Measurements from ENCODE around the gene GPI.

The GPI gene

DNA sequence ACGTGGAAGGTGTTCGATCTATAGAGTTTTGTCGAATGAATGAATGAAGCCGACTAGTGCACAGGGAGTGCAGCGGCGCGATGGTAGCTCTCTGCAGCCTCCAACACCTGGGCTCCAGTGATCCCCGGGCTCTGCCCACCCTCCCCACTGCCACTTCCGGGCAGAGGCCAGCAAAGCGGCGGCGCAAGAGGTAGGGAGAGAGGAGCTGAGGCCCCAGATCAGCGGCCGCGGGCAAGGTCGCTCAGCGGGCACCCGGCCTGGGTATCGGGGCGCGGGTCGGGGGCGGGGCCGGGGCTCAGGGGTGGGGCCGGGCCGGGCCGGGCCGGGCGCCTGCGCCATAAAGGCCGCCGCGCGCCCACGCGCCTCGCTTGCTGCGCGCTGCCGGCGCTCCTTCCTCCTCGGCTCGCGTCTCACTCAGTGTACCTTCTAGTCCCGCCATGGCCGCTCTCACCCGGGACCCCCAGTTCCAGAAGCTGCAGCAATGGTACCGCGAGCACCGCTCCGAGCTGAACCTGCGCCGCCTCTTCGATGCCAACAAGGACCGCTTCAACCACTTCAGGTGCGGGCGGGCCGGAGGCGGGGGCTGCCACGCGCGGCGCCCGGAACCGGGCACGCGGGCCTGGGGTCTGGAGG, at the start of gene GPI:
Gene GPI, plus strand, starts transcription at position 367 of the 633 bp plus-strand sequence. Its CDS starts 71 bp downstream, at position 438.
- peak within 1 kb of the TSS; percentile 92 to 93 for H3K4me3 ChIP-seq (ENCODE audit: low read depth in 1 of 2, low read length in 2 of 2)
- peaks cover 17 to 37% of the 10 kb centered on the region in 2 donors for H3K36me3 ChIP-seq (ENCODE audit: control insufficient read depth in 1 of 2, insufficient read depth in 2 of 2, low read length in 2 of 2)
- H3K27ac ChIP-seq (ENCODE audit: low read depth, low read length) = peak within 1 kb of the TSS; percentile 56
- no peaks in the 10 kb centered on the region for H3K9me3 ChIP-seq (ENCODE audit: control insufficient read depth in 1 of 2, low read length in 2 of 2)
- H3K9ac ChIP-seq (ENCODE audit: low read depth in 1 of 2, low read length in 2 of 2) = peak within 1 kb of the TSS; percentile 80 to 82
- H3K4me1 ChIP-seq (ENCODE audit: control insufficient read depth in 1 of 2, insufficient read depth in 2 of 2, low read length in 2 of 2) = peaks cover 17 to 28% of the 10 kb centered on the region in 2 donors
- H3K27me3 ChIP-seq (ENCODE audit: control insufficient read depth in 1 of 2, insufficient read depth in 2 of 2, low read length in 2 of 2) = no peaks in the 10 kb centered on the region

DNA sequence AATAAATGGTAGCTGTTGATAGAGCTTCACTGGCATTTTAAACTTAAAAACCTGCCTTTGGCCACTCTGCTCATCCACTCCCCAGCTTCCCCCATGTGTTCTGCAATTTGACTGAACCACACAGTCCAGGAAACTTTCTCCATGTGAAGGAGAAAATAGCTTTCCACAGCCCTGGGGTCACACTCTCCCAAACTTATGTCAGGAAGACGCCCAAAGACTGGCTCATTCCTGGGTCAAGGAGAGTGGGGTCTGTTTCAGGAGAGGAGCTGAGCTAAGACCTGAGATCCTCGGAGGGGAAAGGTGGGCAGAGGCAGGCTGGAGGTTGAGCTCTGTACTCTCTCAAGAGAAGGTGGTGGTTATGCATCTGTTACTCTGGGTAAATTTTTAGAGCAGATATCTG, 48.7 kb upstream of the GPI start:
- peak overlapping the region; percentile 11 for H3K27ac ChIP-seq (ENCODE audit: low read depth, low read length)
- H3K9ac ChIP-seq (ENCODE audit: low read depth in 1 of 2, low read length in 2 of 2) = no peak overlapping the region
- peaks cover 12 to 15% of the 10 kb centered on the region in 2 donors for H3K4me1 ChIP-seq (ENCODE audit: control insufficient read depth in 1 of 2, insufficient read depth in 2 of 2, low read length in 2 of 2)

GRCh38 chr19:34316741-34317301, 48.2 kb upstream of the GPI start:
- H3K27me3 ChIP-seq (ENCODE audit: control insufficient read depth in 1 of 2, insufficient read depth in 2 of 2, low read length in 2 of 2) = no peaks in the 10 kb centered on the region
- H3K36me3 ChIP-seq (ENCODE audit: control insufficient read depth in 1 of 2, insufficient read depth in 2 of 2, low read length in 2 of 2) = peaks cover 0 to 9% of the 10 kb centered on the region in 2 donors
- no peaks in the 10 kb centered on the region for H3K9me3 ChIP-seq (ENCODE audit: control insufficient read depth in 1 of 2, low read length in 2 of 2)
- H3K4me1 ChIP-seq (ENCODE audit: control insufficient read depth in 1 of 2, insufficient read depth in 2 of 2, low read length in 2 of 2) = peaks cover 12 to 15% of the 10 kb centered on the region in 2 donors
- no peak overlapping the region for H3K9ac ChIP-seq (ENCODE audit: low read depth in 1 of 2, low read length in 2 of 2)
- no peak overlapping the region for H3K4me3 ChIP-seq (ENCODE audit: low read depth in 1 of 2, low read length in 2 of 2)
- no peak overlapping the region for H3K27ac ChIP-seq (ENCODE audit: low read depth, low read length)

More for the DNA sequence above, 48.7 kb upstream of the GPI start:
- H3K9me3 ChIP-seq (ENCODE audit: control insufficient read depth in 1 of 2, low read length in 2 of 2) = no peaks in the 10 kb centered on the region
- no peaks in the 10 kb centered on the region for H3K27me3 ChIP-seq (ENCODE audit: control insufficient read depth in 1 of 2, insufficient read depth in 2 of 2, low read length in 2 of 2)
- no peak overlapping the region for H3K4me3 ChIP-seq (ENCODE audit: low read depth in 1 of 2, low read length in 2 of 2)
- peaks cover 0 to 5% of the 10 kb centered on the region in 2 donors for H3K36me3 ChIP-seq (ENCODE audit: control insufficient read depth in 1 of 2, insufficient read depth in 2 of 2, low read length in 2 of 2)

DNA sequence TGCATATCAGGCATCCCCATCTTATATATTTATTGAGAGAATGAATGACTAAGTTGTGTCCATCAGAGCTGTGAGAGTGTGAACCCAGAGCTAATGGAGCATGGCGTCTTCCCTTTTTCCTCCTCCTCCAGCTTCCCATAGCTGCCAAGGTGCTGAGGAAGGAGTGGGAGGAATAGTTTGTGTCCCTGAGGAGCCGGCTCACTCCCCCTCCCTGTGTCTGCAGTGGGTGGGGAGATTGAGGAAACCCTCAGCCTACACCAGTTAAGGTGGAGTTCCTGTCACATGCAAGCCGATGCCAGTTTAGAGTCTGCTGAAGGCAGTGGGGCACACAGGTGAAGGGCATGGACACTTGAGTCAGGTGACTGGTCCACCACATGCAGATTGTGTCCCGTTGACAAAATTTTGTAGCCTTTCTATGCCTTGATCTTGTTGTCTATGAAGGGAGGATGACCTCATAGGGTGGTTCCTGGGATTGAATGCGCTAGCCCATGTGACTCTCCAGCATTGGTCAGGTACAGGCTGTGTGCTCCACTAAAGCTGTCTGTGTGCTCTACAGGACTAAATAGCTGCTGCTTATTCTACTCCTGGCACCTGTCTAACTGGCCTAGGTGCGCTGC, 47.6 kb upstream of the GPI start:
- Histone ChIP-seq H3K27me3 (ENCODE audit: control insufficient read depth in 1 of 2, insufficient read depth in 2 of 2, low read length in 2 of 2) (no peaks in the 10 kb centered on the region), H3K4me3 (ENCODE audit: low read depth in 1 of 2, low read length in 2 of 2) (no peak overlapping the region), H3K9ac (ENCODE audit: low read depth in 1 of 2, low read length in 2 of 2) (no peak overlapping the region), H3K36me3 (ENCODE audit: control insufficient read depth in 1 of 2, insufficient read depth in 2 of 2, low read length in 2 of 2) (peaks cover 0 to 12% of the 10 kb centered on the region in 2 donors), H3K9me3 (ENCODE audit: control insufficient read depth in 1 of 2, low read length in 2 of 2) (no peaks in the 10 kb centered on the region), H3K27ac (ENCODE audit: low read depth, low read length) (no peak overlapping the region), H3K4me1 (ENCODE audit: control insufficient read depth in 1 of 2, insufficient read depth in 2 of 2, low read length in 2 of 2) (peaks cover 12 to 15% of the 10 kb centered on the region in 2 donors)

- H3K4me1 ChIP-seq (ENCODE audit: control insufficient read depth in 1 of 2, insufficient read depth in 2 of 2, low read length in 2 of 2) = peaks cover 12 to 15% of the 10 kb centered on the region in 2 donors
Measured at GRCh38 chr19:34319230-34319585, 45.8 kb upstream of the GPI start.

GRCh38 chr19:34319785-34320184, 45.2 kb upstream of the GPI start:
- H3K36me3 ChIP-seq (ENCODE audit: control insufficient read depth in 1 of 2, insufficient read depth in 2 of 2, low read length in 2 of 2) = peaks cover 6 to 20% of the 10 kb centered on the region in 2 donors
- no peaks in the 10 kb centered on the region for H3K9me3 ChIP-seq (ENCODE audit: control insufficient read depth in 1 of 2, low read length in 2 of 2)
- no peak overlapping the region for H3K4me3 ChIP-seq (ENCODE audit: low read depth in 1 of 2, low read length in 2 of 2)
- no peak overlapping the region for H3K27ac ChIP-seq (ENCODE audit: low read depth, low read length)
- H3K9ac ChIP-seq (ENCODE audit: low read depth in 1 of 2, low read length in 2 of 2) = no peak overlapping the region
- no peaks in the 10 kb centered on the region for H3K27me3 ChIP-seq (ENCODE audit: control insufficient read depth in 1 of 2, insufficient read depth in 2 of 2, low read length in 2 of 2)
- peaks cover 12 to 15% of the 10 kb centered on the region in 2 donors for H3K4me1 ChIP-seq (ENCODE audit: control insufficient read depth in 1 of 2, insufficient read depth in 2 of 2, low read length in 2 of 2)

More at GRCh38 chr19:34319230-34319585, 45.8 kb upstream of the GPI start:
- Histone ChIP-seq H3K9ac (ENCODE audit: low read depth in 1 of 2, low read length in 2 of 2) (no peak overlapping the region), H3K27ac (ENCODE audit: low read depth, low read length) (no peak overlapping the region), H3K36me3 (ENCODE audit: control insufficient read depth in 1 of 2, insufficient read depth in 2 of 2, low read length in 2 of 2) (peaks cover 6 to 20% of the 10 kb centered on the region in 2 donors), H3K4me3 (ENCODE audit: low read depth in 1 of 2, low read length in 2 of 2) (no peak overlapping the region), H3K27me3 (ENCODE audit: control insufficient read depth in 1 of 2, insufficient read depth in 2 of 2, low read length in 2 of 2) (no peaks in the 10 kb centered on the region), H3K9me3 (ENCODE audit: control insufficient read depth in 1 of 2, low read length in 2 of 2) (no peaks in the 10 kb centered on the region)

GRCh38 chr19:34320277-34320676, 44.7 kb upstream of the GPI start:
- Histone ChIP-seq H3K4me1 (ENCODE audit: control insufficient read depth in 1 of 2, insufficient read depth in 2 of 2, low read length in 2 of 2) (peaks cover 12 to 15% of the 10 kb centered on the region in 2 donors), H3K36me3 (ENCODE audit: control insufficient read depth in 1 of 2, insufficient read depth in 2 of 2, low read length in 2 of 2) (peaks cover 11 to 25% of the 10 kb centered on the region in 2 donors), H3K27ac (ENCODE audit: low read depth, low read length) (no peak overlapping the region)

GRCh38 chr19:34321735-34322134, 43.3 kb upstream of the GPI start:
- H3K27me3 ChIP-seq (ENCODE audit: control insufficient read depth in 1 of 2, insufficient read depth in 2 of 2, low read length in 2 of 2) = no peaks in the 10 kb centered on the region
- H3K9me3 ChIP-seq (ENCODE audit: control insufficient read depth in 1 of 2, low read length in 2 of 2) = no peaks in the 10 kb centered on the region
- H3K4me1 ChIP-seq (ENCODE audit: control insufficient read depth in 1 of 2, insufficient read depth in 2 of 2, low read length in 2 of 2) = peaks cover 9 to 11% of the 10 kb centered on the region in 2 donors
- no peak overlapping the region for H3K9ac ChIP-seq (ENCODE audit: low read depth in 1 of 2, low read length in 2 of 2)
- no peak overlapping the region for H3K4me3 ChIP-seq (ENCODE audit: low read depth in 1 of 2, low read length in 2 of 2)
- H3K36me3 ChIP-seq (ENCODE audit: control insufficient read depth in 1 of 2, insufficient read depth in 2 of 2, low read length in 2 of 2) = peaks cover 14 to 34% of the 10 kb centered on the region in 2 donors
- no peak overlapping the region for H3K27ac ChIP-seq (ENCODE audit: low read depth, low read length)

More at GRCh38 chr19:34320277-34320676, 44.7 kb upstream of the GPI start:
- H3K27me3 ChIP-seq (ENCODE audit: control insufficient read depth in 1 of 2, insufficient read depth in 2 of 2, low read length in 2 of 2) = no peaks in the 10 kb centered on the region
- no peak overlapping the region for H3K4me3 ChIP-seq (ENCODE audit: low read depth in 1 of 2, low read length in 2 of 2)
- no peaks in the 10 kb centered on the region for H3K9me3 ChIP-seq (ENCODE audit: control insufficient read depth in 1 of 2, low read length in 2 of 2)
- no peak overlapping the region for H3K9ac ChIP-seq (ENCODE audit: low read depth in 1 of 2, low read length in 2 of 2)

- Histone ChIP-seq H3K4me1 (ENCODE audit: control insufficient read depth in 1 of 2, insufficient read depth in 2 of 2, low read length in 2 of 2) (no peaks in the 10 kb centered on the region), H3K36me3 (ENCODE audit: control insufficient read depth in 1 of 2, insufficient read depth in 2 of 2, low read length in 2 of 2) (peaks cover 24 to 41% of the 10 kb centered on the region in 2 donors)
Measured at GRCh38 chr19:34323433-34324204, 41.4 kb upstream of the GPI start.

DNA sequence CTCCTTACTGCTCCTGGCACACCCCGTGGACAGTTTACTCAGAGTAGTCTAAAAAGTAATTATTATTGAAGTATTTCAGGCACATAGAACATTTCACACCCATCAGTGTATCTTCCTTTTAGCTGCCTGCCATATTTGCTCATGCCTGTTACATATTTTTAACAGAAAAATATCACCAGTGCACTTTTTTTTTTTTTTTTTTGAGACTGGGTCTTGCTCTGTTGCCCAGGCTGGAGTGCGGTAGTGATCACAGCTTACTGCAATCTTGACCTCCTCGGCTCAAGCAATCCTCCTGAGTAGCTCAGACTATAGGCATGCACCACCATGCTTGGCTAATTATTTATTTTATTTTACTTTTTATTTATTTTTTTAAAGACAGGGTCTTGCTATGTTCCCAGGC, 40.7 kb upstream of the GPI start:
- no peaks in the 10 kb centered on the region for H3K27me3 ChIP-seq (ENCODE audit: control insufficient read depth in 1 of 2, insufficient read depth in 2 of 2, low read length in 2 of 2)
- peaks cover 30 to 46% of the 10 kb centered on the region in 2 donors for H3K36me3 ChIP-seq (ENCODE audit: control insufficient read depth in 1 of 2, insufficient read depth in 2 of 2, low read length in 2 of 2)
- no peak overlapping the region for H3K9ac ChIP-seq (ENCODE audit: low read depth in 1 of 2, low read length in 2 of 2)
- H3K4me3 ChIP-seq (ENCODE audit: low read depth in 1 of 2, low read length in 2 of 2) = no peak overlapping the region
- H3K4me1 ChIP-seq (ENCODE audit: control insufficient read depth in 1 of 2, insufficient read depth in 2 of 2, low read length in 2 of 2) = no peaks in the 10 kb centered on the region
- H3K9me3 ChIP-seq (ENCODE audit: control insufficient read depth in 1 of 2, low read length in 2 of 2) = no peaks in the 10 kb centered on the region
- H3K27ac ChIP-seq (ENCODE audit: low read depth, low read length) = no peak overlapping the region

More at GRCh38 chr19:34323433-34324204, 41.4 kb upstream of the GPI start:
- Histone ChIP-seq H3K27ac (ENCODE audit: low read depth, low read length) (no peak overlapping the region), H3K27me3 (ENCODE audit: control insufficient read depth in 1 of 2, insufficient read depth in 2 of 2, low read length in 2 of 2) (no peaks in the 10 kb centered on the region), H3K9ac (ENCODE audit: low read depth in 1 of 2, low read length in 2 of 2) (no peak overlapping the region), H3K9me3 (ENCODE audit: control insufficient read depth in 1 of 2, low read length in 2 of 2) (no peaks in the 10 kb centered on the region), H3K4me3 (ENCODE audit: low read depth in 1 of 2, low read length in 2 of 2) (no peak overlapping the region)
